Umbilical cord (tissue), 2 donors: Measurements from ENCODE around the gene SPEG. TPM values are rescaled to one million over a fixed set of nuclear protein-coding genes. Genes with fewer than 3 reads are reported as not detected.
"Not testable (repeated sequence)": the region's sequence is repeated elsewhere in the genome, so short reads cannot be mapped to it uniquely, and the experiment has no call there.

ENCODE experiments used
- DNase-seq: peaks from one replicate; pipeline ENCODE4 v3.0.0-alpha.2; 2015; ENCODE audit warnings: low spot score
- total RNA-seq: library from RNA; depleted of rRNA; stranded (reverse); fragments of >200 nt; gene quantifications from one replicate; pipeline ENCODE4 v1.2.3, GENCODE V29; 2014; ENCODE audit warnings: low replicate concordance; ENCODE audit not compliant: insufficient read depth

The SPEG gene
- total RNA-seq = 61.9 TPM

DNA sequence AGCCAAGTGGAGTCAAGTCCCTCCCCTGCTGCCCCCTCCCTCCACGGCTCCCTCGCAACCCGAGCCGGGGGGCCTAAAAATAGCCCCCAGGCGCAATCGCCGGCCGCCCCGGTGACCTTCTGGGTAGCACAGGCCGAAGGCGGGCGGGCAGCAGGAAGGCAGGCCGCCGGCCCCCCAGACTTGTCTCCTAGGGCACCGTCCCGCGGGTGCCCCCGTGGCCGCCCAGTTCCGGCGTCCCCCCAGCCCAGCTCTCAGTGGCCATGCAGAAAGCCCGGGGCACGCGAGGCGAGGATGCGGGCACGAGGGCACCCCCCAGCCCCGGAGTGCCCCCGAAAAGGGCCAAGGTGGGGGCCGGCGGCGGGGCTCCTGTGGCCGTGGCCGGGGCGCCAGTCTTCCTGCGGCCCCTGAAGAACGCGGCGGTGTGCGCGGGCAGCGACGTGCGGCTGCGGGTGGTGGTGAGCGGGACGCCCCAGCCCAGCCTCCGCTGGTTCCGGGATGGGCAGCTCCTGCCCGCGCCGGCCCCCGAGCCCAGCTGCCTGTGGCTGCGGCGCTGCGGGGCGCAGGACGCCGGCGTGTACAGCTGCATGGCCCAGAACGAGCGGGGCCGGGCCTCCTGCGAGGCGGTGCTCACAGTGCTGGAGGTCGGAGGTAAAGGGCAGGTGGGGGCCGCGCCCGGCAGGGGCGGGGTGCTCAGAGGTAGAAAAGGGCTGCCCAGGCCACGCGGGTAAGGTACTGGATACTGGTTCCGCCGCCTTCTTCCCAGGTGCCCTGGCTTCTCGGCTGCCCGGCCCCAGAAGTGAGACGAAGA lies at the start of gene SPEG:
TSS of gene SPEG (plus strand) at position 126 of the 808 bp plus-strand sequence. CDS start at position 261, 135 bp downstream.
- DNase-seq = no peak

DNA sequence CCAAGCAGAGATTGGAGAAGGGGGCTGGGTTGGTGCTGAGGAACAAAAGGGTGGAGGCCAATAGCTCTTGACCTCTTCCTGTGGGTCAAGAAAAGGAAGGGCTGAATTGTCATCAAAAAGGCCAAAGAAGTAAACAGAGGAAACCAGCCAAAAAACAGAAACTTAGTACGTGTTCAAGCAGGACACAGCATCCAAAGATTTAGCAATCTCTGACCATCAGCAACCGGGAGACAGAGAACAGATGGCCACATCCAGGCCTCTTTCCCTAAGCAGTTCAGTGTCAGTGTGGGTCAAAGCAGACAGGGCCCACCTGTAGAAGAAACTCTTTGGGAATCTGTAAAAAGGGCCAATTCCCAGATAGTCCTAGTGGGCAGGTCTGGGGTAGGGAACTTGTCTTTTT lies 49.8 kb upstream of the SPEG start:
- DNase-seq = no peak

DNA sequence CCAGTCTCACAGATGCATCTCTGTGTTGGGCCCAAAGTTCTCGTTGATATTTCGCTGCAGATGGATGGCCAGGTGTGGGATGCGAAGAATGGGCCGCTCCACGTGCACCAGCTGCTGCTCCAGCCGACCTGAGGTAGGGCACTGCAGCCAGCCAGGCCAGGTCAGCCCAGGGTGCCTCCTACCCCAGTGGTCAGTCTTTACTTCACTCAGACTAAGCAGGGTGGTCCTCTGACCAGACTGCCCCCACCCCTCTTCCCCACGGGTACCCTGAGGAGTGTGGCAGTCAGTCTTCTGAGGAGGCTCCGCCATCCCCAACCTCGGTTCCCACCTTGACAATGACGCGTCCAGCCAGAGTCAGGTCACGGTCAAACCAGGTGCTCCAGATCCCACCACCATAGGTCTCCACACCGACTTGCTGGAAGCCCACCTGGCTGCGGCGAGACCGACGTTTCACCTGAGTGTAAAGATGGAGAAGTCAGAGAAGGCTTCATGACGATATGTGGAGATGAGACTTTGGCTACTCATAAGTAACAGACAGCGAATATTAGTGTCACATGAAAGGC lies 48.6 kb upstream of the SPEG start:
- DNase-seq = no peak

DNA sequence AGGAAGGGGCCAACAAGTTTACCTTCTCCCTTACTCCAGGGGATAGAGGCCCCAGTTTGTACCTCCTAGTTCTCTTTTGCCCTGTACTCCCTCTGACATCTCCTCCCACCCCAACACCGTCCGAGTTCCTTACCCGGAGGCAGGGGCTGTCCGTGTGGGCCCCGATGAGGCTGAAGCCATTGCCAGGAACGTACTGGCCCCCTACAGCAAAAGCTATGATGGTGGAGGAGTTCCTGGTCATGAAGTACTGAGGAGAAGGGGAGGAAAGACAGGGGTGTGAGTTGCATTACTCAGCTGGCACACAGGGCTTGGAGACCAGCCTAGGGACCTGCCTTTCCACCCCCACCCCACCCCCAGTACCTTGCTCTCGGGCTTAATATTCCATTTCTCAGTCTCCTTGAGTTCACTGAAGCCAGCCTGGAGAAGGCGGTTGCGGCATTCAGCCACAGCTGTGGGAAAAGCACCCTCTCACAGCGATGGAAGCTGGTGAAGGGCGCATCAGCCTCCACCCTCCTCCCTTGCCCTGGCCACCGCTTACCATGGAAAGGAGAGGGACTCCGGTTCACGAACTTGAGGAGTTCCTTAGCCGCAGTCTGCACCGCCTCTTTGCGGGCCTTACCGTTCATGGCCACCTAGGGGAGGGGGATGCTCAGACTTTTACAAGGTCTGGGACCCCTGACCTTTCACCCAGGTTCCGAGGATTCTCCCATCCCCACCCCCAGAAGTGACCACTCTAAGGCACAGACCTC lies 47.9 kb upstream of the SPEG start:
- no peak for DNase-seq

DNA sequence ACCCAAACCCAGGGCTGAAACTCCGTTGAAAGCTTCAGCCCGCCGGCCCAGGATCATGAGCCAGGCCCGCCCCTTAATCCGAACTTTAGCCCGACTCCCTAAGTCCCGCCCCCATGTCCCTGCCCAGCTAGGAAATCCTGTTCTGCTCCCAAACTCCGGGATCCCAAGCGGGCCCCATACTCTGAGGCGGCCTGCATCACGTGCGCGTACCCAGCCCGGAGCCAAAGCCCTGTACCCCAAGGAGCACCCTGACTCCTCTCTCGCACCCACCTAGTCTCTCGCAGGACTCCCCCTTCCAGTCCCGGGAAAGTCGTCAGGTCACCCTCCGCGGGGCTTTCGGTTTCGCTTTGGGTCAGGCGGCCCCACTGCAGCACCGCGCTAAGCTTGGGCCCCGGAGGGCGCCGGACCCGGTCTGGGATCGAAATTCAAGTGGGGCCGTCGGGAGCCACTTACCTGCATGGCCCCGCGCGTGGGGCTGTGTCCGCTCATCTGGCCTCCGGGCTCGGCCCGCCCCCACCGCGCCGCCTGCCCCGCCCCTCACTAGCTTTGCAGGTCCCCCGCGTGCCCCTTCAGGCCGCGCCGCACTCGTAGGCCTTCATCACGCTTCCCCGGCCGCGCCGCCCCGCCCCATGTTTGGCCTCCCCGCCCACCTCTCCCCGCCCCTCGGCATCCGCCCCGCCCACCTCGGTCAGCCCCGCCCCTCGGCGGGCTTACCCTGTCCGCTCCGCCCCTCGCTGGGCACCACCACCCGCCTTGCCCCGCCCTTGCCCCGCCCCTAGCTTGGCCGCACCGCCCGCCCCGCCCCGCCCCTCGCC lies 47.1 kb upstream of the SPEG start, which contains the start of gene DNPEP:
TSS of gene DNPEP (minus strand) at position 607 of the 815 bp plus-strand sequence. CDS start at position 489, 118 bp downstream.
- peak; percentile 90 for DNase-seq

DNA sequence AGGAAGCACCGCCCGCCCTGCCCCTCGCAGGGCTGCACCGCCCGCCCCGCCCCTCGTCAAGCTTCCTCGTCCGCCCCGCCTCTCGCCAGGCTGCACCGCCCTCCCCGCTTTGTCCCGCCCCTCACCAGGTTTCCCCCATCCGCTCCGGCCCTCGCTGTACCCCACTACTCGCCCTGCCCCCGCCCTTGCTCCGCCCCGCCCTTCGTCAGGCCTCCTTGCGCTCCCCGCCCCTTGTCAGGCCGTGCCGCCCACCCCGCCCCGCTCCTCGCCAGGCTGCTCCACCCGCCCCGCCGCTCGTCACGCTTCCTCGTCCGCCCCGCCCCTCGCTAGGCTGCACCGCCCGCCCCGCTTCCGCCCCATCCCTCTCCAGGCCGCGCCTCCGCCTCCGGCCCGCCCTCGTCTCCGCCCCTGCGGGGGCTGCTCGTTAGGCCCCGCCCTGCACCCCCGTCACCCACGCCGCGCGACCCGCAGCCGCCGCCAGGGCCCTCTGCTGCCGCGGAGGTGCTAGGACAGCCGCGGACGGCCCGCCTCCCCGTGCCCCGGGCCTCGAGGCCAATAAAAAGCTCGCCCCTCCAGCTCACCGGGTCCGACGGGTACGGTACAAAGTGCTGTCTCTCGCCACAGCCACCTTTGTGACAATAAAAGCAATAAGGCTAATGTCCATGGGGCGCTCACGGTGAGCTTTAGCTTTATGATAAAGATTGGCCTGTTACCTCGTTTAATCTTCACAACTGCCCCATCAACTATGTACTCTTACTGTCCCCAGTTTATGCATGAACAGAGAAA lies 46.3 kb upstream of the SPEG start:
- peak; percentile 98 for DNase-seq

DNA sequence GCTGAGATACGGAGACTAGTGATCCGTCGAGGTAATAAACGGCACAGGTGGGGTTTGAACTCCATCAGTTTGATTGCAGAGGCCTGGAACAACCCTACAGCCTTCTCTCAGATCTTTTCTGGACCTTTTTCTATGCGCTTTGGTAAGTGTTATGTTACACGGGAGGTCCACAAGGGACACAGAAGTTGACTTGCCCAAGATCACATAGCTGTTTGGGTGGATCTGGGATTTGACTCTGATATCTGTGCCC lies 45.8 kb upstream of the SPEG start:
- DNase-seq = no peak

DNA sequence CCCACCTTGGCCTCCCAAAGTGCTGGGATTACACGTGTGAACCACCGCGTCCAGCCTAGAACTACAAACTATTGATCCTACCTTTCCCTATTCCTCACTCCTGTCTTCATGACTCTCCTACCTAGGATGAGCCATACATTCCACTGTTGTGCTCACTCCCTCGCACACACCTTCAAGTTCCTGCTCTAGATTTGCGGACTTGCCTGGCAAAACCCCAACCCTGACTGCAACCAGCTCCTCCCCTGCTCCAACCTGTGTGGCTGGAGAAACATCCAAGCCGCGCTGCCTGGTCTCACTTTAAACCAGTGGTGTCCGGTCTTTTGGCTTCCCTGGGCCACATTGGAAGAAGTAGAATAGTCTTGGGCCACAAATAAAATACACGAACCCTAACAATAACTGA lies 41.9 kb upstream of the SPEG start:
- DNase-seq = no peak

DNA sequence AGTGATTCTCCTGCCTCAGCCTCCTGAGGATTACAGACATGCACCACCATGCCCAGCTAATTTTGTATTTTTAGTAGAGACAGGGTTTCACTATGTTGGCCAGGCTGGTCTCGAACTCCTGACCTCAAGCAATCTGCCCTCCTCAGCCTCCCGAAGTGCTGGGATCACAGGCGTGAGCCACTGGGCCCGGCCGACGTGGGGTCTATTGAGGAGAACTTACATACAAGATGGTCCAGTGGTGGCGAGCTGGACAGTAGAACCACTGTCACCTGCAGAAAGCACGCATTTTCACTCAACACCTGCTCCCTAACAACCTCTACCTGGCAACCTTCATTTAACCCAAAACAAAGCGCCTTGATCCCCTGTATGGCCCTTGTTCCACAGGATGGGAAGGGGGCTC lies 39.6 kb upstream of the SPEG start:
- not testable (repeated sequence) for DNase-seq

DNA sequence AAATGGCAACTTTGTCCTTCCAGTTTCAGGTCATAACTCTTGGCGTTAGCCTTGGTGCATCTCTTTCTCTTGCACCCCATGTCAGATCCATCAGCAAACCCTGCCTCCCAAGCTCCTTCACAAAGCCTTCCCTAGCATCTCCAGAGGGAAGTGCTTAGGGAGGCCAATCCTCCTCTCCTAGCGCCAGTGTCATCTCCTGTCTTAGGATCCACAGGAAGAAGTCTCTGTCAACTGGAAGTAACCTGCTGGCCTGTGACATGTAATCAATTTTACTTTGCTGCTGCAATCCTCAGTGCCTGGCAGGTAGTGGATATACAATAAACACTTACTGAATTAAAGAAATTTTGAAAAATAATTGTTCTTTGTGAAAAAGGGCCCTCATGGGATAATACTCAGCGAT lies 39.0 kb upstream of the SPEG start:
- DNase-seq = no peak

DNA sequence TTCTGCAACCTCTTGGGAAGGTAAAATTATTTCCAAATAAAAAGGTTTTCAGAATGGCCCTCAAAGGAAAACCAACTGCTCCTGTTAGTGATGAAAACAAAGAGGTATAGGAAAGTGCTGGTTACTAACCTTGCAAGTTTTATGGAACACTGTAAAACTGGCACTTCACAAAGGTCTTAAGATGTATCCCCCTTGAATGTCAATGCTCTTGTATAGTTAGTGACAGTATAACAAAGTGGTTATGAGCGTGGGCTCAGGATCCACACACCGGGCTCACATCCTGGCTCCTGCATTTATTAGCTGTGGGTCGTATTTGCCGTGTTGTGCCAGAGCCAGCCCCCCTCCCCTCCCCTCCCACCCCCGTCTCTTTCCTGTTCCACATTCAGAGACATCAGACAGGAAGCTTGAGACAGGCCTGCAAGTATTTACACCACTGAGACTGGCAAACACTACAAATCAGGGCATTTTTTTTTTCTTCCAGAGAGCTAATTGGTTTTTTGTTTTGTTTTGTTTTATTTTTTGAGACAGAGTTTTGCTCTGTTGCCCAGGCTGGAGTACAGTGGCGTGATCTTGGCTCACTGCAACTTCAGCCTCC lies 37.7 kb upstream of the SPEG start:
- no peak for DNase-seq

DNA sequence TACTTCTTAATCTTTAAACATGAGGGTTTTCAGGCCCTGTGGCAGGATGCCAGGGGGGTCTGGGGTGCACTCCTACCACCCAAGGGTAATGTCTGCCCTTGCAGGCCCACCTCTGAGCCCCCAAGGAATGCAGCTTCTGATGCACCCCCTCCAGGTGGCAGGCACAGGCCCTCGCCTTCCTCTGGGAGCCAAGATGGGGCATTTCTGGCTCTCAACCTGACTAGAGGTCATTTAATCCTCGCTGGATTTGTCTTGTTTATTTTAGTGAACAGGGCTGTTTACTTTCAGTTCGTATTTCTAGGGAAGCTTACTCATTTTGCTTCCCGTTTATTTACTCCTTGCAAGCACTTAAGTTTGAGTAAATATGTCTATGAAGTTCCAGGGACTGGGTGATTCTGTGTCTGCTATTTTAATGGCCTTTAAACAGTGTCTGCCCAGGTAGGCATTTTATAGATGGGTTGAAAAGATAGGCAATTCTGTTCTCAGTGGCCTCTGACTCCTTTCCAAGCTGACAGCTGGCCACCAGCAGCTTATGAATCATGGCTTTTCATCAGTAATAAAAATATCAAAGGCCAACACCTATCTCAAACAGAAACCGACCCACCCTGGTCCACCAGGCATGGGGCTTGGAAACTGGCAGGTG lies 35.8 kb upstream of the SPEG start:
- no peak for DNase-seq

DNA sequence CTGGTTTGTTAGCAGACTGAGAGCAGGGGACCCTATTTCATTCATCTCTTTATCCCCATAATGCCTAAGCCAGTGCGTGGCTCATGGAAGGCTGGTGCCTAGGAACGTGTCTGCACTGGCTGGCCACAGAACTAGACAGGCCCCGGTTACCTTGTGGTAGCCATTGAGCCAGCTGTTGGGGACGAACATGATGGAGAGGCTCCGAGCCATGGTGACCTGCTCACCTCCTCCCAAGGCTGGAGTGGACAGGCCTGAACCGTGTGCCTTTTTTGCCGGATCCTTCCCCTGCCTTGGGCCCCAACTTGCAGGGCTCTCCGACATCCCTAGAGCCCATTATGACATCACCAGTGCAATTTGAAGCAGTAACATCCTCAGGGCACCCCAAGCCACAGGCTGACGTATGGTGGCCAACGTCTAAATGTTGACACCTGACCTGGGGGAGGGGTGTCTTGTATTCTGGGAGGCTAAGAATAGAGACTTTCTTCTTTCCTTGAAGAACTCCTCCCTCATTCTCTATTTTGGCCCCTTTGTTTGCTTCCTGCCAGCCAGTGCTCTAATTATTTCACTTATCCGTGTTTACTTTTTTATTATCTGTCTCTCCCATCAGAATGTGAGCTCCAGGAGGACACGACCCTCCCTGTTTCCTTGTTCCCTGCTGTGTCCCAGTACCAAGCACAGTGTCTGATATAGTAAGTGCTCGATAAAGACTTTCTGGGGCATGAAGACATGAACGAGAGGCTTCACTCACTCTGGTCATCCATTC lies 34.7 kb upstream of the SPEG start:
- DNase-seq = no peak

DNA sequence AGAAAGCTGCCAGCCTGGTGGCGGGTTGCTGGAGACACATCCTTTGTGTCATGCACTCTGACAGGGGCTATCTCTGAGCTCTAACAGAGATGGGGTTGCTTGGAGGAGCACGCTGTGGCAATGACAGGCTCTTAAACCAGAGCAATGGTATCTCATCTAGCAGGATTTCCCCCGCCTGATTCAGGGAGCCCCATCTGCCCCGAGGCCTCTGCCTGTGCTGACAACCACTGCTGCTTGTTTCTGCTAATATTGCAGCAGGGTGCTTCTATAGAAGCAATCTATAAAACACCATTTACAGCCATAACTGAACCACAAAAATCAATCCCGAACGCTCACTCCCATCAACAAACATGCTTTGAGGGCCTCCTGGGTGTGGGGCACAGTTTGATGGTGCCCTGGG lies 34.1 kb upstream of the SPEG start:
- DNase-seq = peak; percentile 83

DNA sequence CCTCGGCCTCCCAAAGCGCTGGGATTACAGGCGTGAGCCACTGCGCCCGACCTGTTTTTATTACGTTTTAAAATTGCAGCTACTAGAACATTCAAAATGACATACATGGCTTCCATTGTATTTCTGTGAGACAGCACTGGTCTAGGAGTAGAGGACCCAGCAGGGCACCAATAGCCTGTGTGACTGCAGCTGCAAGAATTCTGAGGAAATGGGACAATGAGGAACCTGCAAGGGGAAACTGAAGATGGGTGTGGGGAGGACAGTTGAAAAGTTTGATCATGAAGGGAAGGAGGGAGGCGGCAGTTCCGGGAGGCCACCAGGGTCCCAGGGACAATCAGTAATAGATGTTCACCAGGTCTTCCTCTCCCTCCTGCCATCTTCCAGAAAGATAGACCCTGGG lies 33.0 kb upstream of the SPEG start:
- DNase-seq = no peak

DNA sequence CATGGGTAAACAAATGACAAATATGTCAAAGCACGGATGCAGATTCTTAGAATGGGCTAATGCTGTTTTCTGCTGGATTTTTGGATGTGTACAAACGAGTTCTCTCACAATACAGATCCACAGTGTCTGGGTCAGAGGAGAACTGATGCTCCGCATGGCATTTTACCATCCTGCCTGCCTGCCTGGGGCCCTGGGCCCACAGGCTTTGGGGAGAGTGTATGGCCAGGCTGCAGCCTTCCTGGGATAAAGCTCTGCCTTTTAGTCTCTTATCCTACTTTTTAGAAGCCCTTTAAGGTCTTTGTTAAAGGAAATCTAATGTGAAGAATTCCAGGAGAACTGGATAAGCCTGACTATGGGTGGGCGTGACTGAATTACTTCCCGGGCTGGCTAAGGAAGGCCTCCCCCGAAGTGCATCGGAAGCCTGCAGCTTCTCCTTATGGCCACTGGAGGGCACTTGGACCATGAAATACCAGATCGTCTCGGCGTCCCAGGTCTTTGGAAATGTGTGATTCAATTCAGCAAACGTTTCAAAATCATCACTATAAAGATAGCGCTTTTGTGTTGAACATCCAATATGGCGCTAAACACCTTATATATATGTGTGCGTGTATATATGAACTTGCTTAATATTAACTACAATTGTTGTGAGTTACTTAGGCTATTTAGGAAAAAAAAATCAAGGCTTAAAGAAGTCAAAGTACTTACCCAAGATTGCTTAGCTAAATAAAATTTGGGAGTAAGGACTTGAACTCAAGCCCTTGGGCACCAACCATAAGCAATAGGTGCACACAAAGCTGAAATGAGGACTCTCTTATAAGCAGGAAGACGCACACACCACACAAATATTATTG lies 31.8 kb upstream of the SPEG start:
- peak; percentile 94 for DNase-seq

DNA sequence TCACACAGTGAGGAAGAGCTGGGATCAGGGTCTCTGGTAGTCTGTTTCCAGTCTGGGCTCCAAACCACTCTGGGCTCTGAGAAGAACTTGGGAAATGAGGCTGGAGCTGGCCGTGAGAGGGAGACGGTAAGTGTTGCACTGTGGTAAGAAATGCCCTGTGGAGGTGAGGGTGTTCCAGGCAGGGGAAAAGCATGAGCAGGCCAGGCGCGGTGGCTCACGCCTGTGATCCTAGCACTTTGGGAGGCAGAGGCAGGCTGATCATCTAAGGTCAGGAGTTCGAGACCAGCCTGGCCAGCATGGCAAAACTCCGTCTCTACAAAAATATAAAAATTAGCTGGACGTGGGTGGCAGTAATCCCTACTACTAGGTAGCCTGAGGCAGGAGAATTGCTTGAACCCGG lies 30.8 kb upstream of the SPEG start:
- no peak for DNase-seq

DNA sequence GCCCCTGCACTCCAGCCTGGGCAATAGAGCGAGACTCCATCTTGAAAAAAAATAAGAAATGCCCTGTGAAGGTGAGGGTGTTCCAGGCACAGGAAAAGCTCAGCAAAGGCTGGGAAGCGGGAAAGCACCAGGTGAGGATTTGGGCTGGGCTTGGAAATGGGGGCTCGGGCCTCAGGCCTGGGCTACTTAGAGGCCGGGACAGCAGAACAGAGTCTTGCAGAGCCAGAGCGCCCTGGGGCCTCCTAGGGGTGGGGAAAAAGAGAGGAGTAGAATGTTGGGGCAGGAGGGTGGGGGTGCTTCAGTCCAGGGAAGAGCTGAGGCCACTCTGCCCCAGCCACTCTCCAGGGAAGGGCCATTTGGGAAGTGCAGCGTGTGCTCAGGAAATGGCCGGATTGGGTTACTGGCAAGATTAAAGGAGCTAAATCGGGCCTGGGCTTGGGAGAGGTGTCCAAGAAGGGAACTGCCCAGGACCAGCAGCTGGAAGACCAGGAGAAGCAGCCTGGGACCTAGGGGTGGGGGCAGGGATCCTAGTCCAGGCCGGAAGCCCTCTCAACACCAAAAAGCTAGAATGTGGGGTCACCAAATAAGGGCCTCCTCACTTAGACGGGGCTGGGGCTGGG lies 30.2 kb upstream of the SPEG start:
- DNase-seq = peak; percentile 68
